Glutamatergic neuron (in vitro differentiated cells): ENCODE measurements around the gene GLG1. TPM values are rescaled to one million over a fixed set of nuclear protein-coding genes. Genes with fewer than 3 reads are reported as not detected.

Source experiments
- DNase-seq: peaks from one replicate; pipeline ENCODE4 v3.0.0; 2022
- H3K27ac Mint-ChIP-seq: one replicate; pipeline ENCODE4 v1.8.0; 2020; ENCODE audit warnings: mild to moderate bottlenecking, mixed read lengths, inconsistent platforms; ENCODE audit not compliant: unreplicated experiment
- H3K27me3 Mint-ChIP-seq: one replicate; pipeline ENCODE4 v1.8.0; 2020; ENCODE audit warnings: mild to moderate bottlenecking, moderate library complexity, mixed read lengths, inconsistent platforms; ENCODE audit not compliant: unreplicated experiment
- H3K36me3 Mint-ChIP-seq: one replicate; pipeline ENCODE4 v1.8.0; 2020; ENCODE audit warnings: mild to moderate bottlenecking, mixed read lengths, inconsistent platforms; ENCODE audit not compliant: unreplicated experiment
- H3K4me1 Mint-ChIP-seq: one replicate; pipeline ENCODE4 v1.8.0; 2020; ENCODE audit warnings: mild to moderate bottlenecking, low read depth, mixed read lengths, inconsistent platforms; ENCODE audit not compliant: unreplicated experiment
- H3K4me3 Mint-ChIP-seq: one replicate; pipeline ENCODE4 v1.8.0; 2020; ENCODE audit warnings: mild to moderate bottlenecking, mixed read lengths, inconsistent platforms; ENCODE audit not compliant: unreplicated experiment
- H3K9me3 Mint-ChIP-seq: one replicate; pipeline ENCODE4 v1.8.0; 2020; ENCODE audit warnings: mild to moderate bottlenecking, moderate library complexity, mixed read lengths, inconsistent platforms; ENCODE audit not compliant: unreplicated experiment
- CTCF ChIP-seq: fragments of 200-600 bp; sonication (generic); IDR thresholded peaks from one replicate; pipeline ENCODE4 v1.5.0; 2021; ENCODE audit not compliant: partially characterized antibody, unreplicated experiment
- total RNA-seq: library from RNA; stranded (reverse); fragmentation: NEBNext Ultra II Directional; extraction: Animal tissue kit (Norgen Biotek cat#: 25700); gene quantifications from one replicate; pipeline ENCODE4 v1.2.1, GENCODE V29; 2021; ENCODE audit not compliant: unreplicated experiment

The GLG1 gene
- total RNA-seq, 1 donor from 2014 or later, result 143 TPM

GRCh38 chr16:74565378-74565777 lies 41.5 kb downstream of the GLG1 start:
- no peak overlapping the region for H3K4me3 Mint-ChIP-seq

GRCh38 chr16:74564451-74564984 lies 42.4 kb downstream of the GLG1 start:
- Mint-ChIP-seq H3K27ac (no peak overlapping the region), H3K36me3 (no peaks in the 10 kb centered on the region), H3K27me3 (no peaks in the 10 kb centered on the region), H3K4me3 (no peak overlapping the region), H3K4me1 (peaks cover 3% of the 10 kb centered on the region), H3K9me3 (peaks cover 2% of the 10 kb centered on the region)
- TF ChIP-seq CTCF, result no peak
- no peak for DNase-seq

More at GRCh38 chr16:74565378-74565777, 41.5 kb downstream of the GLG1 start:
- H3K36me3 Mint-ChIP-seq, result no peaks in the 10 kb centered on the region
- H3K27ac Mint-ChIP-seq, result no peak overlapping the region
- no peak for TF ChIP-seq CTCF
- DNase-seq, result no peak
- H3K4me1 Mint-ChIP-seq, result peaks cover 6% of the 10 kb centered on the region
- no peaks in the 10 kb centered on the region for H3K27me3 Mint-ChIP-seq
- H3K9me3 Mint-ChIP-seq, result peaks cover 2% of the 10 kb centered on the region

GRCh38 chr16:74563828-74564263 lies 43.1 kb downstream of the GLG1 start:
- H3K27me3 Mint-ChIP-seq, result no peaks in the 10 kb centered on the region
- no peak for TF ChIP-seq CTCF
- no peak for DNase-seq
- peaks cover 3% of the 10 kb centered on the region for H3K4me1 Mint-ChIP-seq
- H3K36me3 Mint-ChIP-seq, result no peaks in the 10 kb centered on the region
- no peak overlapping the region for H3K4me3 Mint-ChIP-seq
- H3K27ac Mint-ChIP-seq, result no peak overlapping the region
- peaks cover 2% of the 10 kb centered on the region for H3K9me3 Mint-ChIP-seq

GRCh38 chr16:74562117-74562516 lies 44.8 kb downstream of the GLG1 start:
- H3K27ac Mint-ChIP-seq, result no peak overlapping the region
- H3K36me3 Mint-ChIP-seq, result no peaks in the 10 kb centered on the region
- peaks cover 3% of the 10 kb centered on the region for H3K4me1 Mint-ChIP-seq
- DNase-seq, result no peak
- H3K9me3 Mint-ChIP-seq, result no peaks in the 10 kb centered on the region
- no peak overlapping the region for H3K4me3 Mint-ChIP-seq
- TF ChIP-seq CTCF, result no peak
- H3K27me3 Mint-ChIP-seq, result no peaks in the 10 kb centered on the region

GRCh38 chr16:74561626-74562025 lies 45.3 kb downstream of the GLG1 start:
- H3K27me3 Mint-ChIP-seq, result no peaks in the 10 kb centered on the region
- H3K4me1 Mint-ChIP-seq, result no peaks in the 10 kb centered on the region
- no peak for TF ChIP-seq CTCF
- DNase-seq, result no peak
- no peak overlapping the region for H3K4me3 Mint-ChIP-seq
- no peak overlapping the region for H3K27ac Mint-ChIP-seq
- no peaks in the 10 kb centered on the region for H3K9me3 Mint-ChIP-seq
- no peaks in the 10 kb centered on the region for H3K36me3 Mint-ChIP-seq
